NCI-H2171 (cell line): ENCODE results near the gene GJD2.

Experiments used
- DNase-seq: peaks from one replicate; lab custom pipeline; 2025; lab: John Stamatoyannopoulos, UW

GJD2 gene

GRCh38 chr15:34773013-34773412 lies 18.2 kb upstream of the GJD2 start:
- DNase-seq = no peak

- no peak for DNase-seq
These were observed 17.5 kb upstream of the GJD2 start for GRCh38 chr15:34772312-34772711.

- DNase-seq = no peak
These were observed 14.9 kb upstream of the GJD2 start for GRCh38 chr15:34769711-34770110.

GRCh38 chr15:34768530-34768929 lies 13.7 kb upstream of the GJD2 start:
- DNase-seq = no peak

- no peak for DNase-seq
These were observed 10.9 kb upstream of the GJD2 start for GRCh38 chr15:34765741-34766140.

GRCh38 chr15:34760909-34761308 lies 6.1 kb upstream of the GJD2 start:
- no peak for DNase-seq

GRCh38 chr15:34759992-34760391 lies 5.2 kb upstream of the GJD2 start:
- DNase-seq = no peak

GRCh38 chr15:34759347-34759746 lies 4.5 kb upstream of the GJD2 start:
- no peak for DNase-seq

GRCh38 chr15:34757262-34757661 lies 2.5 kb upstream of the GJD2 start:
- DNase-seq = no peak

GRCh38 chr15:34755419-34755773 lies 598 bp upstream of the GJD2 start:
- no peak for DNase-seq

- DNase-seq = no peak
These were observed 612 bp downstream of the GJD2 start for GRCh38 chr15:34754171-34754601.

- no peak for DNase-seq
These were observed 1.4 kb downstream of the GJD2 start for GRCh38 chr15:34753236-34753894.

- no peak for DNase-seq
These were observed 5.1 kb downstream of the GJD2 start for GRCh38 chr15:34749691-34750090.

- no peak for DNase-seq
These were observed 15.5 kb downstream of the GJD2 start for GRCh38 chr15:34739346-34739745.

- DNase-seq = no peak
These were observed 16.8 kb downstream of the GJD2 start for GRCh38 chr15:34738002-34738401.

- no peak for DNase-seq
These were observed 17.3 kb downstream of the GJD2 start for GRCh38 chr15:34737477-34737876.

- no peak for DNase-seq
These were observed 20.5 kb downstream of the GJD2 start for GRCh38 chr15:34734303-34734702.

GRCh38 chr15:34733621-34734020 lies 21.2 kb downstream of the GJD2 start:
- DNase-seq = no peak

GRCh38 chr15:34732430-34732829 lies 22.4 kb downstream of the GJD2 start:
- DNase-seq = peak; percentile 34

GRCh38 chr15:34730701-34731100 lies 24.1 kb downstream of the GJD2 start:
- DNase-seq = no peak

- no peak for DNase-seq
These were observed 24.9 kb downstream of the GJD2 start for GRCh38 chr15:34729886-34730285.

- no peak for DNase-seq
These were observed 25.7 kb downstream of the GJD2 start for GRCh38 chr15:34729056-34729455.

GRCh38 chr15:34726406-34727100 lies 28.2 kb downstream of the GJD2 start:
- no peak for DNase-seq

- no peak for DNase-seq
These were observed 29.2 kb downstream of the GJD2 start for GRCh38 chr15:34725556-34725955.
